HCT116 (cell line): Measurements from ENCODE around the gene KICS2. TPM values are rescaled to one million over a fixed set of nuclear protein-coding genes. Genes with fewer than 3 reads are reported as not detected.

Source experiments
- ATAC-seq: fragments of 200-7000 bp; cut with Tn5 transposase; 2 replicates; pipeline ENCODE4 v1.9.1; 2020; ENCODE audit warnings: mild to moderate bottlenecking, moderate library complexity
- BruUV-seq: library from RNA; stranded (reverse); fragments of 400-500 nt; replicated peaks from 2 replicates; lab custom pipeline; 2021; lab: Mats Ljungman, UMichigan
- CTCF ChIA-PET: fragments of 300-600 bp; sonication (Branson Sonifier 250); formaldehyde crosslinking; loops from one replicate; lab custom pipeline; 2021; ENCODE audit warnings: antibody characterized with exemption; lab: Charles Lee
- POLR2A ChIA-PET: fragments of 300-600, 350-600 bp; sonication (Branson Sonifier 250); formaldehyde crosslinking; loops from one replicate; lab custom pipeline; 2021; ENCODE audit warnings: antibody characterized with exemption; lab: Charles Lee
- RAD21 ChIA-PET, 2 experiments: fragments of 300-600 bp; sonication (Branson Sonifier 250); formaldehyde crosslinking; loops; one replicate each; lab custom pipeline; 2023; ENCODE audit warnings: low total read pairs in 2 of 2; ENCODE audit not compliant: uncharacterized antibody in 2 of 2, unreplicated experiment in 2 of 2, low non-redundant PET in 1 of 2; lab: Charles Lee
- DNase-seq: peaks from one replicate; pipeline ENCODE4 v3.0.0-alpha.2; 2010; ENCODE audit warnings: low read depth, low spot score
- H2AFZ ChIP-seq: fragments of 200-600 bp; shearing (Covaris generic), sonication (generic); 2 replicates; pipeline ENCODE4 v1.6.1; 2017; ENCODE audit warnings: low read depth, mixed run types, mixed read lengths, antibody characterized with exemption, low read length; ENCODE audit not compliant: poor library complexity, severe bottlenecking
- H3K27ac ChIP-seq: 2 replicates; pipeline ENCODE4 v1.5.1; 2012; ENCODE audit warnings: low read depth, low read length
- H3K27me3 ChIP-seq: fragments of 200-600 bp; sonication (generic); 2 replicates; pipeline ENCODE4 v1.6.1; 2016; ENCODE audit warnings: mixed run types, low read length, mixed read lengths; ENCODE audit not compliant: insufficient read depth
- H3K36me3 ChIP-seq, 2 experiments: fragments of 200-500 bp in 1 of 2; fragments of 200-600 bp in 1 of 2; sonication (Bioruptor generic) in 1 of 2; sonication (generic) in 1 of 2; 2 replicates each; pipeline versions ENCODE4 v1.5.1 to v1.6.1; 2014 to 2016; ENCODE audit warnings: low read length in 2 of 2, inconsistent platforms in 1 of 2, mixed read lengths in 1 of 2, mixed run types in 1 of 2; ENCODE audit not compliant: insufficient read depth in 2 of 2, control insufficient read depth in 1 of 2
- H3K4me1 ChIP-seq, 2 experiments: fragments of 200-600 bp in 1 of 2; sonication (generic) in 1 of 2; 2 replicates each; pipeline versions ENCODE4 v1.5.1 to v1.6.1; 2012 to 2017; ENCODE audit warnings: low read length in 2 of 2, inconsistent platforms in 1 of 2, mild to moderate bottlenecking in 1 of 2, mixed read lengths in 1 of 2, mixed run types in 1 of 2, moderate library complexity in 1 of 2; ENCODE audit not compliant: insufficient read depth in 2 of 2, control insufficient read depth in 1 of 2
- H3K4me2 ChIP-seq: fragments of 200-600 bp; sonication (generic); 2 replicates; pipeline ENCODE4 v1.6.1; 2017; ENCODE audit warnings: mixed run types, low read length, mixed read lengths
- H3K4me3 ChIP-seq, 2 experiments: fragments of 200-600 bp in 1 of 2; sonication (generic) in 1 of 2; replicated peaks in 1 of 2; 2 replicates each; pipeline ENCODE4 v1.5.1; 2011 to 2016; ENCODE audit warnings: low read length in 2 of 2, control low read depth in 1 of 2, low read depth in 1 of 2, mild to moderate bottlenecking in 1 of 2, mixed read lengths in 1 of 2, mixed run types in 1 of 2
- H3K79me2 ChIP-seq: fragments of 200-600 bp; sonication (generic); 2 replicates; pipeline ENCODE4 v1.6.1; 2017; ENCODE audit warnings: mild to moderate bottlenecking, mixed run types, low read length, moderate library complexity, mixed read lengths; ENCODE audit not compliant: insufficient read depth
- H3K9ac ChIP-seq: fragments of 200-600 bp; sonication (generic); 2 replicates; pipeline ENCODE4 v1.6.1; 2016; ENCODE audit warnings: low read length, mixed read lengths
- H3K9me2 ChIP-seq: fragments of 200-600 bp; sonication (generic), shearing (Covaris generic); 2 replicates; pipeline ENCODE4 v1.6.1; 2017; ENCODE audit warnings: mixed run types, mild to moderate bottlenecking, moderate library complexity; ENCODE audit not compliant: insufficient read depth
- H3K9me3 ChIP-seq, 2 experiments: fragments of 200-500 bp in 1 of 2; fragments of 200-600 bp in 1 of 2; sonication (Bioruptor generic) in 1 of 2; sonication (generic) in 1 of 2; 2 replicates each; pipeline ENCODE4 v1.6.1; 2014 to 2017; ENCODE audit warnings: low read length in 2 of 2, mixed read lengths in 2 of 2, inconsistent platforms in 1 of 2, low read depth in 1 of 2, mild to moderate bottlenecking in 1 of 2, mixed run types in 1 of 2, moderate library complexity in 1 of 2; ENCODE audit not compliant: control insufficient read depth in 1 of 2, insufficient read depth in 1 of 2
- H4K20me1 ChIP-seq: fragments of 200-600 bp; sonication (generic), shearing (Covaris generic); 2 replicates; pipeline ENCODE4 v1.6.1; 2017; ENCODE audit warnings: mixed run types, mild to moderate bottlenecking, moderate library complexity; ENCODE audit not compliant: insufficient read depth
- ATF3 ChIP-seq: IDR thresholded peaks from 2 replicates; pipeline ENCODE4 v1.6.1; 2012
- CEBPB ChIP-seq: IDR thresholded peaks from 2 replicates; pipeline ENCODE4 v1.6.1; 2012; ENCODE audit warnings: low read depth
- CTCF ChIP-seq, 3 experiments: fragments of 200-600 bp in 1 of 3; sonication (generic) in 1 of 3; IDR thresholded peaks in 2 of 3; conservative IDR thresholded peaks in 1 of 3; 2 replicates each; pipeline ENCODE4 v1.5.1; 2012 to 2017; ENCODE audit warnings: low read depth in 2 of 3, low read length in 2 of 3, antibody characterized with exemption in 1 of 3, borderline replicate concordance in 1 of 3, control low read depth in 1 of 3, mild to moderate bottlenecking in 1 of 3, mixed read lengths in 1 of 3, mixed run types in 1 of 3, moderate library complexity in 1 of 3; ENCODE audit not compliant: insufficient read depth in 1 of 3
- EGR1 ChIP-seq: IDR thresholded peaks from 2 replicates; pipeline ENCODE4 v1.6.1; 2012; ENCODE audit warnings: low read depth
- ELF1 ChIP-seq: IDR thresholded peaks from 2 replicates; pipeline ENCODE4 v1.6.1; 2012; ENCODE audit warnings: low read depth, borderline replicate concordance
- EZH2 ChIP-seq: fragments of 200-600 bp; sonication (generic); IDR thresholded peaks from 2 replicates; pipeline ENCODE4 v1.6.1; 2017; ENCODE audit warnings: antibody characterized with exemption, mixed run types
- EZH2phosphoT487 ChIP-seq: fragments of 200-600 bp; IDR thresholded peaks from 2 replicates; pipeline ENCODE4 v1.6.1; 2018; ENCODE audit warnings: antibody characterized with exemption, borderline replicate concordance
- MAX ChIP-seq: IDR thresholded peaks from 2 replicates; pipeline ENCODE4 v1.6.1; 2012
- POLR2A ChIP-seq: IDR thresholded peaks from 2 replicates; pipeline ENCODE4 v1.7.0; 2011; ENCODE audit warnings: borderline replicate concordance; ENCODE audit not compliant: insufficient read depth, insufficient read length; ENCODE audit errors: extremely low read depth
- RAD21 ChIP-seq: IDR thresholded peaks from 2 replicates; pipeline ENCODE4 v1.6.1; 2012; ENCODE audit warnings: low read depth, mild to moderate bottlenecking
- REST ChIP-seq: IDR thresholded peaks from 2 replicates; pipeline ENCODE4 v1.6.1; 2012; ENCODE audit warnings: low read depth
- SRF ChIP-seq: IDR thresholded peaks from 2 replicates; pipeline ENCODE4 v1.6.1; 2012; ENCODE audit warnings: low read depth
- TCF7L2 ChIP-seq: IDR thresholded peaks from 2 replicates; pipeline ENCODE4 v1.7.0; 2011; ENCODE audit warnings: borderline replicate concordance, inconsistent platforms; ENCODE audit not compliant: insufficient read depth, insufficient read length; ENCODE audit errors: extremely low read depth
- YY1 ChIP-seq: IDR thresholded peaks from 2 replicates; pipeline ENCODE4 v1.6.1; 2011; ENCODE audit warnings: low read length, low read depth, moderate library complexity, mild to moderate bottlenecking; ENCODE audit not compliant: insufficient replicate concordance; ENCODE audit errors: extremely low read depth
- ZBTB33 ChIP-seq: IDR thresholded peaks from 2 replicates; pipeline ENCODE4 v1.6.1; 2011; ENCODE audit warnings: mild to moderate bottlenecking, low read length, moderate library complexity; ENCODE audit not compliant: insufficient replicate concordance; ENCODE audit errors: extremely low read depth
- ZFX ChIP-seq: fragments of 450-650 bp; IDR thresholded peaks from 2 replicates; pipeline ENCODE4 v1.6.1; 2017
- intact Hi-C: fragments of 100-400 bp; cut with micrococcal nuclease; formaldehyde crosslinking; loops from 2 replicates; pipeline ENCODE4 v1.10.0; 2022
- total RNA-seq: library from RNA; stranded (reverse); gene quantifications from one replicate; pipeline ENCODE4 v1.2.1, GENCODE V29; 2021; ENCODE audit not compliant: unreplicated experiment

Gene KICS2
- total RNA-seq, 1 experiment from 2014 or later = 18.1 TPM

- DNase-seq = no peak
- no peak overlapping the region for H3K9ac ChIP-seq
- no peak for ATAC-seq
- TF ChIP-seq POLR2A (no peak), TCF7L2 (no peak), EZH2phosphoT487 (no peak), SRF (no peak), ATF3 (no peak), RAD21 (no peak), CEBPB (no peak), MAX (no peak), ZFX (no peak), ELF1 (no peak), REST (no peak), ZBTB33 (no peak), EGR1 (no peak), EZH2 (no peak), YY1 (no peak), CTCF (IDR thresholded peaks at IDR 0.05 in 2 of 3, conservative IDR thresholded peaks at IDR 0.05 in 1 of 3; ENCODE audit: borderline replicate concordance in 1 of 3, insufficient read depth in 1 of 3, low read depth in 2 of 3, low read length in 2 of 3) (no peak)
- no peaks in the 10 kb centered on the region for H3K9me3 ChIP-seq
- ChIA-PET CTCF (no interaction called here), RAD21 (no interaction called here), POLR2A (no interaction called here)
- H3K4me1 ChIP-seq = peaks cover 5 to 56% of the 10 kb centered on the region in 2 experiments
- H3K27me3 ChIP-seq = no peaks in the 10 kb centered on the region
- no peak overlapping the region for H2AFZ ChIP-seq
- intact Hi-C loops = no loop called here
- no peaks in the 10 kb centered on the region for H3K9me2 ChIP-seq
- no peaks in the 10 kb centered on the region for H3K79me2 ChIP-seq
- H3K4me3 ChIP-seq = no peak overlapping the region
- H3K36me3 ChIP-seq = no peaks in the 10 kb centered on the region
- no TSS peak for BruUV-seq
- H3K27ac ChIP-seq = no peak overlapping the region
- no peak overlapping the region for H3K4me2 ChIP-seq
- H4K20me1 ChIP-seq = no peaks in the 10 kb centered on the region
These were observed 46.7 kb downstream of the KICS2 start for GRCh38 chr12:64175254-64175945.
